ENCODE measurements around the gene REEP1.

DNA sequence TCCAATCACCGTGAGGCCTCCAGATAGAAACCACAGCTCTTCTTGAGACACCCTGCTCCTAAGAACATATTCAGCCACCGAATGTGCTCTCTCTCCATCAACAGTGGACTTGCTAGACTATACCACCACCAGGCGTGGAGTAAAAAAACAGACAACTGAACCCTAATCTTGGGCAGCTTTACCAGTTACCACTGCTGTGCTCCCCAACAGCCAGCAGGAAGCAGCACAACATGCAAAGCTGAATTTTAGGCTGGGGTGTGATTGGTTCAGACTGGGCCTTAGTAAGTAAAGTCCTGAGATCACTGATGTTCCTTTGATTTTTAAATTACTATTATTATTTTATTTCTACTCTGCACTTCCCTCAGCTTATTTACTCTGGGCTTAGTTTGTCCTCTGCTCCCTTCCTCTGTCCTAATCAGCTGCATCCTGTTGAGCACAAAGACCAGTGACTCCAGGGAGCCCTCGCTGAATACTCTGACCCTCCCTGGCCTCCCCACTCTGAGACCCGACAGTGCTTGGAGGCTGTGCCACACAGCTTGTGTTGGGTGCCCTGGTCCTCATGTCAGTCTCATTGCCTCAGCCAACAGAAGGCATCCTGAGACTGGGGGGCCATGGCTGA is 116.3 kb downstream of the REEP1 start:
- TF ChIP-seq CTCF (optimal IDR thresholded peaks at IDR 0.05 in 1 of 3, IDR thresholded peaks at IDR 0.05 in 1 of 3, conservative IDR thresholded peaks at IDR 0.05 in 1 of 3; ENCODE audit: extremely low read depth in 1 of 3, insufficient read depth in 2 of 3, low read length in 3 of 3), result peak; percentile 78 to 93 (median 83)
- no peak for TF ChIP-seq EZH2 (IDR thresholded peaks at IDR 0.05; ENCODE audit: low read length)

Data from keratinocyte (primary cell).